MV-4-11 (cell line): Measurements from ENCODE around the gene CELSR1.

Experiments
- DNase-seq: peaks from one replicate; lab custom pipeline; 2025; lab: John Stamatoyannopoulos, UW

Gene CELSR1

DNA sequence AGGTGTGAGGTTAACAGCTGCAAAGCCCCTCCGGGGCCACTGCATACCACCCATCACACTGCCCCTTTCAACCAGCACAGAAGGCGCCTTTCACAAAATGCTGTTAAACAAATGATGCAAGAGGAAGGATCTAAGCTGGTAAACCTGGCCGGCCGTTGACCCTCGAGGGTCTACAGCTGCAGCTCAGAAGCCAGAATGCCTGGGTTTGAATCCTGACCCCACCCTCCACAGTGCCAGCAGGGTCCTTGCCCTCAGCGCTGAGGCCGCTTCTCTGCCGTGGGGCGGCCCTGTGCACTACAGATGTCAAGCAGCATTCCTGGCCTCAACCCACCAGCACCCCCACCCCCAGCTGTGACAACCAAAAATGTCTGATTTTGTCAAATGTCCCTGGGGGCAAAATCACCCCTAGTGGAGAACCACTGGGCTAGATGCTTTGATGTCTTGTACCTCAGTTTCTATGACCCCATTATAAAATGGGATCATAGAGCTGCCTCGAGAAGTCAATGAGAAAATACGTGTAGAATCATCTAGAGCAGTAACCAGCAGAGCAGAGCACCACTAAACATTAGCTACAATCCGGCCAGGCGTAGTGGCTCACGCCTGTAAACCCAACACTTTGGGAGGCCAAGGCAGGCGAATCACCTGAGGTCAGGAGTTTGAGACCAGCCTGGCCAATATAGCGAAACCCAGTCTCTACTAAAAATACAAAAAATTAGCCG, 77.9 kb downstream of the CELSR1 start:
- DNase-seq, result no peak

- no peak for DNase-seq
These were observed 78.9 kb downstream of the CELSR1 start for GRCh38 chr22:46458525-46458924.

DNA sequence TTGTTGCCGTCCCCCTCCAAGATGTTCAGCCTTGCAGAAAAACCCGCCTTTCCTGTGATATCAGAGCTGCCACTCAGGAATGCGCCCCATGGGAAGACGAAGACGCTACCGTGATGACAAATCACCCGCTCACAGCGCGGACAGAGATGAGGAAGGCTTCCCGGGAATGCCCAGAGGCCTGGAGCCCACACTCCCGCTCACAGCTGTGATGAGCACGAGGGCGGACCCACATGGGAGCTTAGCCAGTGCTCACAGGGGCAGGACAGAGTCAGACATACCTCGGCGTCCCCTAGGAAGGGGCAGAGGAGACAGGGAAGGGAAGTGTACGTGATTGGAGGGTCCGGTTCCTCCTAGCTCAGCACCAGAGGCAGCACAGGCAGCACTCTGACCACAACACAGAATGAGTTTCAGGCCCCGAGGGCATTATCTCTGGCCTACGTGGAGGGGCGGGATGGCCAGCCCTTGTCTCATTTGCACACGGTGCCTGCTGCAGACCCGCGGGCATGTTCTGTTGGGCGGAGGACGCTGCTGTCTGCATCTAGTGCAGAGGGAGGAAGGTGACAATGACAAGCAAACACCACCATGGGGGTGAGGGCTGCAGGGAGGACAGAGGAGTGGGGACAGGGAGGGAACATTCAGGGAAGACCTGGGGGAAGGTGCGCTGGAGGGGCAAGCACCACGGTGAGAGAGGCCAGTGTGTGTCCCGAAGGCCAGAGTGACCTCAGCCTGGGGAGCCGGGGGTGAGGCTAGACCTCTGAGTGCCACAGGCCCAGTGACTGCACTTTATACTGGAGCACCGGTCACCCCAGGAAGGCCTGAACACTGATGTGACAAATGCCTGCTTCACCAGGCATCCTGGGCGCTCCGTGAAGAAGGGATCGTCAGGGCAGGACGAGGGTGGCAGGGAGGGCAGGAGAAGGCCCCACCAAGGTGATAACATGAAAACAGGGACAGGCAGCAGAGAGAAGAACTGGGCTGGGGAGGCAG, 79.6 kb downstream of the CELSR1 start:
- DNase-seq, result no peak

DNA sequence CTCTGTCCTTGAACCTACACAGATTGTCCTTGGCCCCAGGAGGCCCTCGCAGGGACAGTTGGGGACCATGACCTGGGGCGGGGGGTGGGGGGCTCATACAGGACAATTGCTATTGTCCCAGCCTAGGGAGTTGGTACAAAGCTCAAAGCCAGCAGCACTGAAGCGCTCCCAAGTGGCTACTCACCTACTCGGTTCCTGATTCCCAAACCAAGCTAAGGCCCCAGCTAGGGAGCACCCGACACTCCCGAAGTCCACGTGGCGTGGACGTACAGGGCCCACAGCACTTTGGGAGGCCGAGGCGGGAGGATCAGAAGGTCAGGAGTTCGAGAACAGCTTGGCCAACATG, 80.6 kb downstream of the CELSR1 start:
- no peak for DNase-seq

- no peak for DNase-seq
These were observed 82.0 kb downstream of the CELSR1 start for GRCh38 chr22:46455446-46455845.

DNA sequence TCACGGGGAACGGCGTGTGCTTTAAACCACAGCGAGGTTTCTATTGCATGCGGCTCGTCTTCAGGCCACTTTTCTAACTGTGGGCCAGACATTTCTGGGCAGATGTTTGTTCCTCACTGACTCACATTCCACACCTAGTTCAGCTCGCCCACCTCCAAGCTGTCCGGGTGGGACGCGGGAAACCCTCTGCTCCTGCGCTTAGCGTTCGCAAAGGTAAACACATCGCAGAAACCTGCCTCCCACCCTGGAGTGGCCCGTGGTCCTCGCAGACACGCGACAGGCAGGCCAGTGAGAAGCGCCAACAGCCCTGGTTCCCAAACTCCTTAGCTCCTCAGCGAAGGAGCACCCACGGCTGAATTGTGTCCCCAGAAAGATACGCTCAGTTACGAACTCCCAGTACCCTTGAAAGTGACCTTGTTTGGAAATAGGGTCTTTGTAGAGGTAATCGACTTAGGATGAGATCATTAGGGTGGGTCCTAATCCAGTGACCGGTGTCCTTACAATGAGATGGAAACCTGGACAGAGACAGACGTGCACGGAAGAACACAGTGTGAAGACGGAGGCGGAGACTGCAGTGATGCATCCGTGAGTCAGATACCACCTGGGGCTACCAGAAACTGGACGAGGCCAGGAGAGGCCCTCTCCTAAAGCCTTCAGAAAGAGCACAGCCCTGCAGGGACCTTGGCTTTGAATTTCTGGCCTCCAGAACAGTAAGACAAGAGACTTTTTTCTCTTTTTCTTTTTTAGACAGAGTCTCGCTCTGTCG, 82.7 kb downstream of the CELSR1 start:
- DNase-seq, result no peak

GRCh38 chr22:46453829-46454503, 83.5 kb downstream of the CELSR1 start:
- DNase-seq, result no peak

GRCh38 chr22:46453006-46453828, 84.2 kb downstream of the CELSR1 start:
- DNase-seq, result no peak

DNA sequence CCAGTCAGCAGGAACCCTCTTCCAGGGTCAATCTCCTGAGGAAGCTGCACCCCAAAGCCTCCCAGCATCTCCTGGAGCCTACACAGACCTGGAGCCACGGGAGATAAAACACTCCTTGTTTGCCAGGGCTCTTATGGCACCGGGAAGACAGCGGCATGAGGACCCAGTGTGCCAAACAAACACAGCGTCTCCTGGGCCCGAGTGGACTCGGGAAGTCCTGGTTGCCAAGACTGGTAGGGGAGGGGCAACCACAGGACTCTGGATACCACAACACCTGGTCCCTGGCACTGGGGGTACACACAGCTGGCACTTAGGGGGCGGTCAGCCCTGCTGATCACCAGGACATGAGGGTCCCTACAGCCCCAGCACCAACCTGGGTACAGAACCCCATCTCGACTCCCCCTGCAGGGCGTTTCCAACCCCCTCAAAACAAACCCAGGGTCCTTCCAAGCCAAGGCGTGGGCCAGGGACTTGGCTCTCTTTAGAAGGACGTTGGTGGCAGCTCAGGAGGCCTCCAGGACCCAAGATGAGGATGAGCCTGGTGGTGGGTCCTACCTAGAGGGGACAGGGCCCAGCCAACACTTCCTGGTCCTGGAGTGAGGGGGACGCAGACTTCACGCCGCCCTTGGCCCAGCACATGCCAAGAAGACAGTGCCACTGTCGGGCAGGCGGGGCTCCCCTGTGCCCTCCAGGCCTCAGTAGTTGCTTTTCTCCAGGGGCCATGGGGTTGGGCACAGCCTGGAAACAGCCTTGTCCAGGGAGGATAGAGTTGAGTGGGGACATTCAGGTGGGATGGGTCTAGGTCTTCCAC, 85.0 kb downstream of the CELSR1 start:
- no peak for DNase-seq

DNA sequence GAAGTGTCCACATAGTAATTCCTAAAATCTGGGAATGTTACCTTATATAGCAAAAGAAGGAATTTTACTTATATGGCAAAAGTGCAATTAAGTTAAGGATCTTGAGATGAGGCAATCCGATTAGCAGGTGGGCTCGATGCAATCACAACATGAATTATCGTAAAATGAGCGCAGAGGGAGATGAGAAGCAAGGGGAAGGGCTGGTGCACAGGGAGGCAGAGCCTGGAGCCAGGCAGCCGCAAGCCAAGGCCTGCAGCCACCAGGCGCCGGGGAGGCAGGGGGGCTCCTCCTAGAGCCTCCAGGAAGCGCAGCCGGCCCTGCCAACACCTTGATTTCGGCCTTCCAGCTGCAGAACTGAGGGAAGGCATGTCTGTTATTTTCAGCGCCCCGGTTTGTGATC, 85.7 kb downstream of the CELSR1 start:
- DNase-seq, result no peak

DNA sequence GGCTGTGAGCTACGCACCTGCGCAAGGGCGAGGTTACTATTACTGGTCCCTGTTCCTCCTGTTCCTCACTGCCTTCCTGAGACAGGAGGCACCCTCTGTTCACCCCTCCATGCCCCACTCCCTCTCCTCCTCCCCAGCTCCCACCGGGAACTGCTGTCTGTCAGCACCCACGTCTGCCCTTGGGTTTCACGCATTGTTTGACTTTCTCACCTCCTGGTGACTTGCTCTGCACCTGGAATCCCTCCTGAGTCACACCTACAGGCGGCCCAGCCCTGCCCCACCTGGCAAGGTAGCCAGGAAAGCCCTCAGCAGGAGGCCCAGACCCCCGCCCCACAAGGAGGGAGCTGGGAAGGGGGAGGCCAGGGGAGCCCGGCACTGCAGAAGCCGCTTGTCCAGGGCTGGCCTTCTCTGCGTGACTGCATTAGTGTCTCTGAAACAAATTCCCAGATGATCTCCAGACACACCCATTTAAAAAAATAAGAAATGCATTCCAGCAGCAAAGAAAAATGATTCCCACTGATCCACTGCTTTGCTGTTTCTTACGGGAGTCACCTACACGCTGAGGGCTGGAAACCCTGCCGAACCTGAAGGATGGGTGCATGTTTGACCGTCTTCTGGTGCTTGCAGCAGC, 86.4 kb downstream of the CELSR1 start:
- no peak for DNase-seq

GRCh38 chr22:46449974-46450745, 87.3 kb downstream of the CELSR1 start:
- DNase-seq, result no peak

- no peak for DNase-seq
These were observed 88.2 kb downstream of the CELSR1 start for GRCh38 chr22:46449116-46449691.

DNA sequence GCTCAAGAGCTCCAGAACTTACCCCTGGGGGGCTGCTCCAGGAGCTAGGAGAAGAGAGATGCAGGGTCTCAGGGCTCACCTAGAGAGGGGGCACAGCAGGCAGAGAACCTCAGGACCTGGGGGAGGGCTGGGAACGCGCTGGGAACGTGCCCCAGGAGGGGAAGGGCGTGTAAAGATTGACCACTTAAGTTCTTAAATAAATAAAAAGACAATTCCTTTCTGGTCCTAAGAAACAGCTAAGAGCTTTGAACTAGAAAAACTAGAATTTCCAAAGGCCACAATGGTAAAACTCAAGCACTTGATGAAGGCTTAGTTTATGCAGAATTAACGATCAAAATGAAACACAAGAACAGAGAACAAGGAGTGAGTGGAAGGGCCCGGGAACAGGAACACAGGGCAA, 89.1 kb downstream of the CELSR1 start:
- DNase-seq, result no peak

- DNase-seq, result no peak
These were observed 89.5 kb downstream of the CELSR1 start for GRCh38 chr22:46447906-46448305.

- DNase-seq, result no peak
These were observed 90.6 kb downstream of the CELSR1 start for GRCh38 chr22:46446799-46447198.

DNA sequence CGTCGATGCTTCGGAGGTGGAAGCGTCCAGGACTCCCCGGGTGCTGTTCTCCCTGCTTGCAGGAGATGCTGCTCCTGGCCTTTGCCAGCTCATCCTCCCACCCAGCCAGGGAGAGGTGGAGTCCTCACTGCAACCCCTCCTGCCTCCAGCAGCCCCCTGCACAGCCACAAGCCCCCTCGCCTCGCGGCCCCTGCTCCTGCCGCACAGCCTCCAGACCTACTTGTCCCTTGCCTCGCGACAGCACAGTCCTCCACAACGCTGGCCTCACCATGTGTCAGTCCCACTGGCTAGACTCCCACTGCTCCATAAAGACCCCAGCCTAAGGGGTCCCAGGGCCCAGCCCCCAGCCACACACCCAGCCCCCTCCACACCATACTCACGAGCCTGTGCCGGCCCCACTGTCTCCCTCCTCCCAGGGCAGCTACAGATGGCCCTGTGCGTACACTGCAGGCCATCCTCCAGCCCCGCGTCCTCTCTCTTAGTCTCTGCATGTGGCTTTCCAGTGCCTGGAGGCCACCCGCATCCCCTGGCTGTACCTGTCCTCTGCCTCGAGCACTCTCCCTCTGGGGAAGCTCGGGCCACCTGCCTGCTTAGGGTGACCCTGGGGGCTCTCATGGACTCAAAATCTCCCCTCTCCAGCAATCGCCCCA, 91.5 kb downstream of the CELSR1 start:
- DNase-seq, result no peak

DNA sequence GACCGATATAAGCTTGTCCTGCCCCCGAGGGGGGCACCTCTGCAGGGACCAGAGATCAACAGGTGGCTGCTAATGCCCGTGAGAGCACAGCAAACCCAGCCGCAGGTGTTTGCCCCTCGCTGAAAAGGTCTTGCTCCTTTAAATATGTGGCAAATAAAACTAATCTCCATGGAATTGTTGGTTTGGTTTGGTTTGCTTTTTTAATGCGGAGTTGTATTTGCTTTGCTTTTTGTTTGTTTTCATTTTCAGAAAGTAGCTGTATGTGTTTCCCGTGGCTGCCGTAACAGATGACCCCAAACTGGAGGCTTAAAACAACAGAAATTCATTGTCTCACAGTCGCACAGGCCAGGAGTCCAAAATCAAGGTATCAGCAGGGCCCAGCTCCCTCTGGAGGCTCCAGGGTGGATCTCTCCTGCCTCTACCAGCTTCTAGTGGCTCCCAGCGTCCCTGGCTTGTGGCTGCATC, 93.0 kb downstream of the CELSR1 start:
- no peak for DNase-seq
